HG02973 (cell line): Measurements from ENCODE around the gene DUX4.
"Not testable (repeated sequence)": the region's sequence is repeated elsewhere in the genome, so short reads cannot be mapped to it uniquely, and the experiment has no call there.

Experiments
- ATAC-seq: cut with Tn5 transposase; IDR thresholded peaks from one replicate; pipeline ENCODE4 v1.9.1; 2021; ENCODE audit warnings: moderate library complexity; ENCODE audit not compliant: unreplicated experiment

DUX4 gene

GRCh38 chr4:190173428-190173827 is at the start of gene DUX4:
DUX4 (plus strand) TSS chr4:190173774; CDS start chr4:190173774, 0 bp downstream.
- not testable (repeated sequence) for ATAC-seq

GRCh38 chr4:190175436-190175835 is 1.9 kb downstream of the DUX4 start:
- ATAC-seq, result not testable (repeated sequence)

GRCh38 chr4:190177727-190178605 is 4.4 kb downstream of the DUX4 start:
- ATAC-seq, result not testable (repeated sequence)

GRCh38 chr4:190178606-190178990 is 5.0 kb downstream of the DUX4 start:
- peak; percentile 6 for ATAC-seq

- ATAC-seq, result peak; percentile 52
Measured at GRCh38 chr4:190179030-190179739, 5.6 kb downstream of the DUX4 start.

GRCh38 chr4:190179740-190180094 is 6.1 kb downstream of the DUX4 start:
- not testable (repeated sequence) for ATAC-seq

GRCh38 chr4:190180947-190181346 is 7.4 kb downstream of the DUX4 start:
- ATAC-seq, result not testable (repeated sequence)

- ATAC-seq, result not testable (repeated sequence)
Measured at GRCh38 chr4:190181481-190182100, 8.0 kb downstream of the DUX4 start.

GRCh38 chr4:190203510-190203909 is 29.9 kb downstream of the DUX4 start:
- not testable (repeated sequence) for ATAC-seq
